Kidney epithelial cell (primary cell): ENCODE results near the gene MLXIPL. TPM values are rescaled to one million over a fixed set of nuclear protein-coding genes. Genes with fewer than 3 reads are reported as not detected.

ENCODE experiments used
- DNase-seq: peaks from one replicate; pipeline ENCODE4 v3.0.0-alpha.2; 2010; ENCODE audit warnings: low read depth
- H3K27me3 ChIP-seq: 2 replicates; pipeline ENCODE4 v1.6.0; 2011; ENCODE audit warnings: low read length; ENCODE audit not compliant: control insufficient read depth, insufficient read depth
- H3K36me3 ChIP-seq: 2 replicates; pipeline ENCODE4 v1.5.1; 2011; ENCODE audit warnings: low read length; ENCODE audit not compliant: control insufficient read depth, insufficient read depth
- H3K4me3 ChIP-seq: 2 replicates; pipeline ENCODE4 v1.5.1; 2011; ENCODE audit warnings: low read depth, mild to moderate bottlenecking, control low read depth, low read length
- CTCF ChIP-seq: IDR thresholded peaks from 2 replicates; pipeline ENCODE4 v1.5.1; 2011; ENCODE audit warnings: mild to moderate bottlenecking, moderate library complexity, low read length, control low read depth, inconsistent platforms; ENCODE audit not compliant: insufficient read depth, poor library complexity, severe bottlenecking
- total RNA-seq: library from RNA; depleted of rRNA; stranded (reverse); fragments of >200 nt; gene quantifications from 2 replicates; pipeline ENCODE4 v1.2.3, GENCODE V29; 2015

Gene MLXIPL
- total RNA-seq, 1 donor from 2014 or later, result 0.04 TPM

- Histone ChIP-seq H3K4me3 (no peak overlapping the region), H3K36me3 (no peaks in the 10 kb centered on the region), H3K27me3 (peaks cover 62% of the 10 kb centered on the region)
- DNase-seq, result no peak
- no peak for TF ChIP-seq CTCF
Observed at GRCh38 chr7:73646785-73647724, 22.7 kb upstream of the MLXIPL start.

DNA sequence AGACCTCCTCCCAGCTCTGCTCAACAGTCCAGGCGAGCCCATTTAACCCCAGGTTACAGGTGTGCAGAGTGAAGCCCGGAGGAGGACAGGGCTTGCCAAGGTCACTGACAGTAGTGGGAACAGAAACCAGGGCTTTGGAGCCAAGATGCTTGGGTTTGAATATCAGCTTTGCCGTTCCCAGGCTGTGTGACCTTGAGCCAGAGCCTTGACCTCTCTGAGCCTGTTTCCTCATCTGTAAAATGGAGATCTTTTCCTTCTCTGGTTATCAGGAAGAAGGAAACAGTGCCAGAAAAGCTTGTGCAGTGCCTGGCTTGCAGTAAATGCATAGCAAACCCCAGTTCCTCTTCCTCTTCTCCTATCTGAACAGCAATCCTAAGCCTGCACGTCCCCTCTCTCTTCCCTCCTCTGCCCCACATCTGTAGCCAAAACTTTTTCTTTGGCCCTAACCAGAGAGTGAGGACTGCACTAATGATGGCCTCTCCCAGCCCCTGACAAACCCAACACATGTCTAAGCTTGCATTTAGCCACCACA lies 21.4 kb upstream of the MLXIPL start:
- Histone ChIP-seq H3K27me3 (peaks cover 59% of the 10 kb centered on the region), H3K36me3 (no peaks in the 10 kb centered on the region), H3K4me3 (no peak overlapping the region)
- DNase-seq, result no peak
- TF ChIP-seq CTCF, result no peak

- TF ChIP-seq CTCF, result no peak
- no peak overlapping the region for H3K4me3 ChIP-seq
- H3K36me3 ChIP-seq, result no peaks in the 10 kb centered on the region
- no peak for DNase-seq
- peaks cover 53% of the 10 kb centered on the region for H3K27me3 ChIP-seq
Observed at GRCh38 chr7:73644688-73645286, 20.5 kb upstream of the MLXIPL start.

- H3K27me3 ChIP-seq, result peaks cover 35% of the 10 kb centered on the region
- no peak for DNase-seq
- H3K36me3 ChIP-seq, result no peaks in the 10 kb centered on the region
- TF ChIP-seq CTCF, result no peak
- no peak overlapping the region for H3K4me3 ChIP-seq
Observed at GRCh38 chr7:73642834-73643233, 18.5 kb upstream of the MLXIPL start.

DNA sequence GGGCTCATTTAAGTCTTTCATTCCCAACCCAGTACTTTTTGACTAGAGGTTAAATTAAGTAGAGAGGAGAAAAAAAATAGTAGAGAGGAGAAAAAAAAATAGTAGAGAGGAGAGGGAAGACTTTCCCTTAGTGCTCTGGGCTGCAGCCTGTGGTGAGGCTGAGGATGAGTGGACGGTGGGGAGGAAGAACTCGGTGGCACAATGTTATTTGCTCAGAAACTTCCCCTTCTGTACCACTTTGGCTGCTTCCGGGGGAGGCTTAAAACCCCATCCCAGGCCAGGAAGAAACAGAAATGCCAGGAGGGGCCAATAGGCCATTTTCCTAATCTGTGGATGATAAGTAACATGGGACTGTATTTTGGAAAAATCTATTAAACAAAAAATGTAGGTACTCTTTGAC lies 14.6 kb upstream of the MLXIPL start:
- no peak for TF ChIP-seq CTCF
- H3K4me3 ChIP-seq, result no peak overlapping the region
- peaks cover 3% of the 10 kb centered on the region for H3K27me3 ChIP-seq
- no peaks in the 10 kb centered on the region for H3K36me3 ChIP-seq
- DNase-seq, result no peak
